NCI-H526 treated with DMSO at 0.1 percent for 48 hours (cell line): ENCODE results near the gene PRPF8.
"Not testable (repeated sequence)": the region's sequence is repeated elsewhere in the genome, so short reads cannot be mapped to it uniquely, and the experiment has no call there.

ENCODE experiments used
- DNase-seq: peaks from one replicate; lab custom pipeline; 2025; lab: John Stamatoyannopoulos, UW

Gene PRPF8

GRCh38 chr17:1690544-1691221 is 6.0 kb upstream of the PRPF8 start:
- no peak for DNase-seq

- not testable (repeated sequence) for DNase-seq
Measured at GRCh38 chr17:1688405-1688804, 3.7 kb upstream of the PRPF8 start.

- no peak for DNase-seq
Measured at GRCh38 chr17:1686086-1686485, 1.4 kb upstream of the PRPF8 start.

GRCh38 chr17:1683459-1683858 is 1.2 kb downstream of the PRPF8 start:
- DNase-seq, result no peak

- DNase-seq, result no peak
Measured at GRCh38 chr17:1676401-1676800, 8.3 kb downstream of the PRPF8 start.

GRCh38 chr17:1673041-1673785 is 11.5 kb downstream of the PRPF8 start:
- no peak for DNase-seq

- not testable (repeated sequence) for DNase-seq
Measured at GRCh38 chr17:1663934-1664333, 20.7 kb downstream of the PRPF8 start.

- no peak for DNase-seq
Measured at GRCh38 chr17:1661045-1661444, 23.6 kb downstream of the PRPF8 start.

- DNase-seq, result no peak
Measured at GRCh38 chr17:1658100-1658499, 26.6 kb downstream of the PRPF8 start.

GRCh38 chr17:1653735-1654134 is 30.9 kb downstream of the PRPF8 start:
- DNase-seq, result no peak

- not testable (repeated sequence) for DNase-seq
Measured at GRCh38 chr17:1652794-1653193, 31.9 kb downstream of the PRPF8 start.

GRCh38 chr17:1651559-1651844 is 33.2 kb downstream of the PRPF8 start:
- DNase-seq, result no peak

GRCh38 chr17:1650731-1651558 is 33.7 kb downstream of the PRPF8 start:
- DNase-seq, result no peak

- no peak for DNase-seq
Measured at GRCh38 chr17:1649844-1650501, 34.7 kb downstream of the PRPF8 start, which contains the start of gene RILP. Gene RILP, minus strand, starts transcription at chr17:1649866. Its CDS starts 62 bp downstream, at chr17:1649804.

GRCh38 chr17:1648963-1649843 is 35.5 kb downstream of the PRPF8 start:
- DNase-seq, result peak; percentile 74

- no peak for DNase-seq
Measured at GRCh38 chr17:1648173-1648962, 36.3 kb downstream of the PRPF8 start.

- DNase-seq, result no peak
Measured at GRCh38 chr17:1647802-1648171, 36.9 kb downstream of the PRPF8 start.

GRCh38 chr17:1646199-1646875 is 38.3 kb downstream of the PRPF8 start:
- no peak for DNase-seq

GRCh38 chr17:1645207-1646171 is 39.2 kb downstream of the PRPF8 start, which contains the start of gene SCARF1:
Gene SCARF1, minus strand, starts transcription at chr17:1645732. Its CDS starts 35 bp downstream, at chr17:1645697.
- no peak for DNase-seq
